HCT116 (cell line): ENCODE data around the gene N4BP3. TPM values are rescaled to one million over a fixed set of nuclear protein-coding genes. Genes with fewer than 3 reads are reported as not detected.

ENCODE experiments used
- ATAC-seq: fragments of 200-7000 bp; cut with Tn5 transposase; 2 replicates; pipeline ENCODE4 v1.9.1; 2020; ENCODE audit warnings: mild to moderate bottlenecking, moderate library complexity
- BruUV-seq: library from RNA; stranded (reverse); fragments of 400-500 nt; replicated peaks from 2 replicates; lab custom pipeline; 2021; lab: Mats Ljungman, UMichigan
- CTCF ChIA-PET: fragments of 300-600 bp; sonication (Branson Sonifier 250); formaldehyde crosslinking; loops from one replicate; lab custom pipeline; 2021; ENCODE audit warnings: antibody characterized with exemption; lab: Charles Lee
- POLR2A ChIA-PET: fragments of 300-600, 350-600 bp; sonication (Branson Sonifier 250); formaldehyde crosslinking; loops from one replicate; lab custom pipeline; 2021; ENCODE audit warnings: antibody characterized with exemption; lab: Charles Lee
- RAD21 ChIA-PET, 2 experiments: fragments of 300-600 bp; sonication (Branson Sonifier 250); formaldehyde crosslinking; loops; one replicate each; lab custom pipeline; 2023; ENCODE audit warnings: low total read pairs in 2 of 2; ENCODE audit not compliant: uncharacterized antibody in 2 of 2, unreplicated experiment in 2 of 2, low non-redundant PET in 1 of 2; lab: Charles Lee
- DNase-seq: peaks from one replicate; pipeline ENCODE4 v3.0.0-alpha.2; 2010; ENCODE audit warnings: low read depth, low spot score
- H2AFZ ChIP-seq: fragments of 200-600 bp; shearing (Covaris generic), sonication (generic); 2 replicates; pipeline ENCODE4 v1.6.1; 2017; ENCODE audit warnings: low read depth, mixed run types, mixed read lengths, antibody characterized with exemption, low read length; ENCODE audit not compliant: poor library complexity, severe bottlenecking
- H3K27ac ChIP-seq: 2 replicates; pipeline ENCODE4 v1.5.1; 2012; ENCODE audit warnings: low read depth, low read length
- H3K27me3 ChIP-seq: fragments of 200-600 bp; sonication (generic); 2 replicates; pipeline ENCODE4 v1.6.1; 2016; ENCODE audit warnings: mixed run types, low read length, mixed read lengths; ENCODE audit not compliant: insufficient read depth
- H3K36me3 ChIP-seq, 2 experiments: fragments of 200-500 bp in 1 of 2; fragments of 200-600 bp in 1 of 2; sonication (Bioruptor generic) in 1 of 2; sonication (generic) in 1 of 2; 2 replicates each; pipeline versions ENCODE4 v1.5.1 to v1.6.1; 2014 to 2016; ENCODE audit warnings: low read length in 2 of 2, inconsistent platforms in 1 of 2, mixed read lengths in 1 of 2, mixed run types in 1 of 2; ENCODE audit not compliant: insufficient read depth in 2 of 2, control insufficient read depth in 1 of 2
- H3K4me1 ChIP-seq, 2 experiments: fragments of 200-600 bp in 1 of 2; sonication (generic) in 1 of 2; 2 replicates each; pipeline versions ENCODE4 v1.5.1 to v1.6.1; 2012 to 2017; ENCODE audit warnings: low read length in 2 of 2, inconsistent platforms in 1 of 2, mild to moderate bottlenecking in 1 of 2, mixed read lengths in 1 of 2, mixed run types in 1 of 2, moderate library complexity in 1 of 2; ENCODE audit not compliant: insufficient read depth in 2 of 2, control insufficient read depth in 1 of 2
- H3K4me2 ChIP-seq: fragments of 200-600 bp; sonication (generic); 2 replicates; pipeline ENCODE4 v1.6.1; 2017; ENCODE audit warnings: mixed run types, low read length, mixed read lengths
- H3K4me3 ChIP-seq, 2 experiments: fragments of 200-600 bp in 1 of 2; sonication (generic) in 1 of 2; replicated peaks in 1 of 2; 2 replicates each; pipeline ENCODE4 v1.5.1; 2011 to 2016; ENCODE audit warnings: low read length in 2 of 2, control low read depth in 1 of 2, low read depth in 1 of 2, mild to moderate bottlenecking in 1 of 2, mixed read lengths in 1 of 2, mixed run types in 1 of 2
- H3K79me2 ChIP-seq: fragments of 200-600 bp; sonication (generic); 2 replicates; pipeline ENCODE4 v1.6.1; 2017; ENCODE audit warnings: mild to moderate bottlenecking, mixed run types, low read length, moderate library complexity, mixed read lengths; ENCODE audit not compliant: insufficient read depth
- H3K9ac ChIP-seq: fragments of 200-600 bp; sonication (generic); 2 replicates; pipeline ENCODE4 v1.6.1; 2016; ENCODE audit warnings: low read length, mixed read lengths
- H3K9me2 ChIP-seq: fragments of 200-600 bp; sonication (generic), shearing (Covaris generic); 2 replicates; pipeline ENCODE4 v1.6.1; 2017; ENCODE audit warnings: mixed run types, mild to moderate bottlenecking, moderate library complexity; ENCODE audit not compliant: insufficient read depth
- H3K9me3 ChIP-seq, 2 experiments: fragments of 200-500 bp in 1 of 2; fragments of 200-600 bp in 1 of 2; sonication (Bioruptor generic) in 1 of 2; sonication (generic) in 1 of 2; 2 replicates each; pipeline ENCODE4 v1.6.1; 2014 to 2017; ENCODE audit warnings: low read length in 2 of 2, mixed read lengths in 2 of 2, inconsistent platforms in 1 of 2, low read depth in 1 of 2, mild to moderate bottlenecking in 1 of 2, mixed run types in 1 of 2, moderate library complexity in 1 of 2; ENCODE audit not compliant: control insufficient read depth in 1 of 2, insufficient read depth in 1 of 2
- H4K20me1 ChIP-seq: fragments of 200-600 bp; sonication (generic), shearing (Covaris generic); 2 replicates; pipeline ENCODE4 v1.6.1; 2017; ENCODE audit warnings: mixed run types, mild to moderate bottlenecking, moderate library complexity; ENCODE audit not compliant: insufficient read depth
- CEBPB ChIP-seq: IDR thresholded peaks from 2 replicates; pipeline ENCODE4 v1.6.1; 2012; ENCODE audit warnings: low read depth
- CTCF ChIP-seq, 3 experiments: fragments of 200-600 bp in 1 of 3; sonication (generic) in 1 of 3; IDR thresholded peaks in 2 of 3; conservative IDR thresholded peaks in 1 of 3; 2 replicates each; pipeline ENCODE4 v1.5.1; 2012 to 2017; ENCODE audit warnings: low read depth in 2 of 3, low read length in 2 of 3, antibody characterized with exemption in 1 of 3, borderline replicate concordance in 1 of 3, control low read depth in 1 of 3, mild to moderate bottlenecking in 1 of 3, mixed read lengths in 1 of 3, mixed run types in 1 of 3, moderate library complexity in 1 of 3; ENCODE audit not compliant: insufficient read depth in 1 of 3
- EGR1 ChIP-seq: IDR thresholded peaks from 2 replicates; pipeline ENCODE4 v1.6.1; 2012; ENCODE audit warnings: low read depth
- ELF1 ChIP-seq: IDR thresholded peaks from 2 replicates; pipeline ENCODE4 v1.6.1; 2012; ENCODE audit warnings: low read depth, borderline replicate concordance
- EZH2 ChIP-seq: fragments of 200-600 bp; sonication (generic); IDR thresholded peaks from 2 replicates; pipeline ENCODE4 v1.6.1; 2017; ENCODE audit warnings: antibody characterized with exemption, mixed run types
- EZH2phosphoT487 ChIP-seq: fragments of 200-600 bp; IDR thresholded peaks from 2 replicates; pipeline ENCODE4 v1.6.1; 2018; ENCODE audit warnings: antibody characterized with exemption, borderline replicate concordance
- POLR2A ChIP-seq: IDR thresholded peaks from 2 replicates; pipeline ENCODE4 v1.7.0; 2011; ENCODE audit warnings: borderline replicate concordance; ENCODE audit not compliant: insufficient read depth, insufficient read length; ENCODE audit errors: extremely low read depth
- POLR2AphosphoS5 ChIP-seq: IDR thresholded peaks from 2 replicates; pipeline ENCODE4 v1.6.1; 2011; ENCODE audit warnings: mild to moderate bottlenecking, low read depth, low read length, moderate library complexity
- RAD21 ChIP-seq: IDR thresholded peaks from 2 replicates; pipeline ENCODE4 v1.6.1; 2012; ENCODE audit warnings: low read depth, mild to moderate bottlenecking
- SIN3A ChIP-seq: IDR thresholded peaks from 2 replicates; pipeline ENCODE4 v1.6.1; 2012; ENCODE audit warnings: low read depth
- SRF ChIP-seq: IDR thresholded peaks from 2 replicates; pipeline ENCODE4 v1.6.1; 2012; ENCODE audit warnings: low read depth
- ZFX ChIP-seq: fragments of 450-650 bp; IDR thresholded peaks from 2 replicates; pipeline ENCODE4 v1.6.1; 2017
- ZNF274 ChIP-seq: fragments of 200-500 bp; sonication (Bioruptor generic); IDR thresholded peaks from 2 replicates; pipeline ENCODE4 v1.6.1; 2014; ENCODE audit warnings: mild to moderate bottlenecking, low read depth, low read length, inconsistent platforms
- intact Hi-C: fragments of 100-400 bp; cut with micrococcal nuclease; formaldehyde crosslinking; loops from 2 replicates; pipeline ENCODE4 v1.10.0; 2022
- total RNA-seq: library from RNA; stranded (reverse); gene quantifications from one replicate; pipeline ENCODE4 v1.2.1, GENCODE V29; 2021; ENCODE audit not compliant: unreplicated experiment

The N4BP3 gene
- total RNA-seq, 1 experiment from 2014 or later, result 5.2 TPM

GRCh38 chr5:178069909-178070308, 43.4 kb upstream of the N4BP3 start:
- no peak overlapping the region for H3K4me2 ChIP-seq
- H4K20me1 ChIP-seq, result no peaks in the 10 kb centered on the region
- TF ChIP-seq CTCF (IDR thresholded peaks at IDR 0.05 in 2 of 3, conservative IDR thresholded peaks at IDR 0.05 in 1 of 3; ENCODE audit: borderline replicate concordance in 1 of 3, insufficient read depth in 1 of 3, low read depth in 2 of 3, low read length in 2 of 3), result peak; percentile 57 to 67 (median 66); a peak in 5 of 6 replicates
- no peak for TF ChIP-seq SRF
- TF ChIP-seq POLR2A, result no peak
- TF ChIP-seq CEBPB, result no peak
- no peak for TF ChIP-seq EZH2
- TF ChIP-seq EZH2phosphoT487, result no peak
- TF ChIP-seq EGR1, result no peak
- peak; percentile 75 for TF ChIP-seq RAD21
- TF ChIP-seq ZNF274, result no peak
- no peak for TF ChIP-seq POLR2AphosphoS5
- TF ChIP-seq ZFX, result no peak
- no peak for TF ChIP-seq SIN3A
- TF ChIP-seq ELF1, result no peak
- H3K27ac ChIP-seq, result no peak overlapping the region
- ChIA-PET CTCF (no interaction called here), RAD21 (no interaction called here), POLR2A (no interaction called here)
- no peaks in the 10 kb centered on the region for H3K27me3 ChIP-seq
- intact Hi-C loops, result loop anchor here (10.0 kb wide), 1 partner anchor 455 kb away; no protein-coding TSS in a partner anchor
- no peaks in the 10 kb centered on the region for H3K79me2 ChIP-seq
- no peaks in the 10 kb centered on the region for H3K36me3 ChIP-seq
- peaks cover 0 to 5% of the 10 kb centered on the region in 2 experiments; a peak in 1 of 4 replicates for H3K4me1 ChIP-seq
- no peaks in the 10 kb centered on the region for H3K9me3 ChIP-seq
- H2AFZ ChIP-seq, result no peak overlapping the region
- no peak overlapping the region for H3K9ac ChIP-seq
- no peak overlapping the region for H3K4me3 ChIP-seq
- H3K9me2 ChIP-seq, result no peaks in the 10 kb centered on the region
- peak; percentile 90 for ATAC-seq
- no TSS peak for BruUV-seq
- peak; percentile 35 for DNase-seq
